Epithelial cell of esophagus (primary cell): Measurements from ENCODE around the gene ROBO4.

Experiments
- DNase-seq: peaks from one replicate; pipeline ENCODE4 v3.0.0; 2010; ENCODE audit warnings: low read depth
- H3K4me3 ChIP-seq: 2 replicates; pipeline ENCODE4 v1.5.1; 2011; ENCODE audit warnings: mild to moderate bottlenecking, low read length, control low read depth
- TF ChIP-seq, protein P1 (sequence below): IDR thresholded peaks from 2 replicates; pipeline ENCODE4 v1.5.1; 2011; ENCODE audit warnings: low read depth, mild to moderate bottlenecking, low read length, control low read depth, inconsistent platforms; ENCODE audit not compliant: insufficient read depth; ENCODE audit errors: missing control alignments

ROBO4 gene

DNA sequence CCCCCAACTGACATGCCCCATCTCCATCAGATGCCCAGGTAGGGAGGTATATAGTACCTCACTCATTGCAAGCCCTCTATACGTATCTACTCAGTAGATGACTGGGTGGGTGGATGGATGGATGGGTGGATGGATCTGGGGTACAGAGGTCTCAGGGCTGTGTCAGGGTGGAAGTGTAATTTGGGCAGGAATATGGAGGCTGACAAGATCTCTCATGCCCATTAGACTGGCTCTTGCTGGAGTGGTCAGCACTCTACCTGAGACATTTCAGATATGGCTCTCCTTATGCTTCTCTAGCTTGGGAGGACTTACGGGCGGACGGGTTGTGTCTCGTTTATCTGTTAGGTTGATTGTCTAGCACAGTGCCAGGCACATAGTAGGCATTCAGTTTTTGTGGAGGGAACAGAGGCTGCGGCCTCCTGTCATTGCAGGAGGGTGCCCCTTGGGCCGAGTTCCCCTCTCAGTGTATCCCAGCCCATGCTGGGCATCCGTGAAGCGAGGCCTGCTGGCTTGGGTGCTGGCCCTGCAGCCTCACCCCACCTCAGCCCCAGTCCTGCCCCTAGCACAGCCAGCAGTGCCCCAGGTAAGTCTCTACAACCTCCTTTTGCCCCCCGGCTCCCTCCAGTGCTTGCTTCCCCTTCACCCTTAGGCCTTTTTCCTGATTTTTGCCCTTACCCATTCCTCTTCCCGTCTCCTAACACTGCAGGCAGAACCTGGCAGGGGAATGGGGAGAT is 18.7 kb downstream of the ROBO4 start:
- no peak overlapping the region for H3K4me3 ChIP-seq
- no peak for DNase-seq
- TF ChIP-seq, protein P1, sequence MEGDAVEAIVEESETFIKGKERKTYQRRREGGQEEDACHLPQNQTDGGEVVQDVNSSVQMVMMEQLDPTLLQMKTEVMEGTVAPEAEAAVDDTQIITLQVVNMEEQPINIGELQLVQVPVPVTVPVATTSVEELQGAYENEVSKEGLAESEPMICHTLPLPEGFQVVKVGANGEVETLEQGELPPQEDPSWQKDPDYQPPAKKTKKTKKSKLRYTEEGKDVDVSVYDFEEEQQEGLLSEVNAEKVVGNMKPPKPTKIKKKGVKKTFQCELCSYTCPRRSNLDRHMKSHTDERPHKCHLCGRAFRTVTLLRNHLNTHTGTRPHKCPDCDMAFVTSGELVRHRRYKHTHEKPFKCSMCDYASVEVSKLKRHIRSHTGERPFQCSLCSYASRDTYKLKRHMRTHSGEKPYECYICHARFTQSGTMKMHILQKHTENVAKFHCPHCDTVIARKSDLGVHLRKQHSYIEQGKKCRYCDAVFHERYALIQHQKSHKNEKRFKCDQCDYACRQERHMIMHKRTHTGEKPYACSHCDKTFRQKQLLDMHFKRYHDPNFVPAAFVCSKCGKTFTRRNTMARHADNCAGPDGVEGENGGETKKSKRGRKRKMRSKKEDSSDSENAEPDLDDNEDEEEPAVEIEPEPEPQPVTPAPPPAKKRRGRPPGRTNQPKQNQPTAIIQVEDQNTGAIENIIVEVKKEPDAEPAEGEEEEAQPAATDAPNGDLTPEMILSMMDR = no peak

- H3K4me3 ChIP-seq = peak overlapping the region; percentile 56
- no peak for DNase-seq
- TF ChIP-seq, protein P1 = no peak
Observed at GRCh38 chr11:124877910-124878758, 19.5 kb downstream of the ROBO4 start.

DNA sequence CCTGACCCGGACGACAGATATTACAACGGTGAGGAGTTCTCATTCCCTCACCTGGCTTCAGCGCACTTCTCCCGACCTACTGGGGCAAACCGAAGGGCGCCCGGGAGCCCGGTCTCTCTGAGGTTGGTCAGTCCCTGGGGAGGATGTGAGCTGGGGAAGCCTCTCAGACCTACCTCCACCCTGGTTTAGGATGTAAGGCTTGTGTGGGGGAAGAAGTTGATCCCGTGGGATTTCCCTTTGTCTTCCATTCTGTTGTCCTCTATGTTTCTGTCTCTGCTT is 20.1 kb downstream of the ROBO4 start:
- H3K4me3 ChIP-seq = peak overlapping the region; percentile 56

DNA sequence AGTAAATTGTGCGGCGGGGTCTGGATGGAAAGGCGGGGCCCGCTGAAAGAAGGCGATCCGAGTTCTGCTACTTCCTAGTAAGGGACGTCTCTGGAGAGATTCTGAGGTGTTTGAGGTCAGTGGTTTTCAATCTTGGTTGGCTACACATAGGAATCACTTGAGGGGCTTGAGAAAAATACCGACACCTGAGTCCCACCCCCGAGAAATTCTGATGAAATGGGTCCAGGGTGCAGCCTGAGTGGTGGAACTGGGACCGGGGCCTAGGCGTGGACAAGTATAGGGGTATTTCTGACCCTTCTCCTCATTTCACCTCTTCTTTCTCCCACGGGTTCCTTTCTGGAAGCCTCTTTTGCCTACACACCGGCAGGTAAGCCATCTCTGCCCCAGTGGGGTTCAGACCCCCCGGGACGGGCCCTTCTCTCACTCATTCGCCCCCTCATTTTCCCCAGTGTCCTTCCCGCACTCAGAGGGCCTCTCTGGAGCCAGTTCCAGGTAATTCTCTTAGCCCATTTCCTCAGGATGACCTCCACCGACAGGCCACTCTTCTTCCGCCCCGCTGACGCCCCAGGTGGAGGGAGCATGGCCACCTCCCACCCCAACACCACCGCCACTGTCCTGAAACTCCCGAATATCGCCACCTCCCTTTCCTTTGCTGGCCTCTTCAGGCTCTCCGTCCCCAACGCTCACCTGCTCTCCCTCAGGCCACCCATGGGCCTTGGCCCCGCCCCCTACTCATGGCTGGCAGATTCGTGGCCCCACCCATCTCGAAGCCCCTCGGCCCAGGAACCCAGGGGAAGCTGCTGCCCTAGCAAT is 20.6 kb downstream of the ROBO4 start:
- H3K4me3 ChIP-seq = peak overlapping the region; percentile 56
- DNase-seq = no peak
- TF ChIP-seq, protein P1 = no peak

More for the DNA sequence above, 20.1 kb downstream of the ROBO4 start:
- TF ChIP-seq, protein P1 = no peak
- no peak for DNase-seq

- DNase-seq = peak; percentile 92
- TF ChIP-seq, protein P1 = peak; percentile 52
- peak overlapping the region; percentile 56 for H3K4me3 ChIP-seq
Observed at GRCh38 chr11:124875943-124876817, 21.5 kb downstream of the ROBO4 start.

DNA sequence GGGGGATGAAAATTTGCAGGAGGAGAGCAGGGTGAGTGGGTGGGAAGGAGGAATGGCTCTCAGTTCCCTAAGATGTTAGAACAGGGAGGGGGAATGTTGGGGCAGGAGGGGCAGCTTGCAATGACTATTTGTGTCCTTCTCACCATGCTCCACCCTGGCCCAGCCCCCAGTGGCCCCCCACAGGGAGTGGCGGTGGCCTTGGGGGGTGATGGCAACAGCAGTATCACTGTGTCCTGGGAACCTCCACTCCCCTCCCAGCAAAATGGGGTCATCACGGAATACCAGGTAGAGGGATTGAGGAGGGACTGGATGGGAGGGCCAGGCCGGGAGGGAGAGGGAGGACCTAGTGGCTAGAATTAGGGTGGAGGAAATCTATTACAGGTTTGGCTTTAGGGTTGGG is 22.3 kb downstream of the ROBO4 start:
- TF ChIP-seq, protein P1 = no peak
- no peak for DNase-seq
- H3K4me3 ChIP-seq = no peak overlapping the region
